Stimulated activated CD8-positive, alpha-beta memory T cell treated with anti-CD3 and anti-CD28 coated beads, Interleukin-4, amount 100 ng/mL, for 24 hours (primary cell): ENCODE results near the gene ZNF443.
"Not testable (repeated sequence)": the region's sequence is repeated elsewhere in the genome, so short reads cannot be mapped to it uniquely, and the experiment has no call there.

Experiments used
- DNase-seq: peaks from one replicate; pipeline ENCODE4 v3.0.0-alpha.2; 2020; ENCODE audit warnings: low read depth

ZNF443 gene

GRCh38 chr19:12417273-12417672 lies 23.5 kb downstream of the ZNF443 start:
- DNase-seq: not testable (repeated sequence)

- no peak for DNase-seq
Measured at GRCh38 chr19:12411893-12412292, 28.9 kb downstream of the ZNF443 start.

- DNase-seq: peak; percentile 83
Measured at GRCh38 chr19:12400633-12401502, 40.0 kb downstream of the ZNF443 start, which contains the start of gene ZNF799. Gene ZNF799 (minus strand): TSS chr19:12401271. CDS start chr19:12401070, 201 bp downstream.

GRCh38 chr19:12399901-12400632 lies 40.8 kb downstream of the ZNF443 start:
- DNase-seq: peak; percentile 42

- not testable (repeated sequence) for DNase-seq
Measured at GRCh38 chr19:12391148-12391547, 49.7 kb downstream of the ZNF443 start.

GRCh38 chr19:12386365-12386764 lies 54.5 kb downstream of the ZNF443 start:
- DNase-seq: not testable (repeated sequence)

- no peak for DNase-seq
Measured at GRCh38 chr19:12380444-12380737, 60.4 kb downstream of the ZNF443 start.

- no peak for DNase-seq
Measured at GRCh38 chr19:12379732-12380443, 60.9 kb downstream of the ZNF443 start.
